DMS114 treated with DMSO at 0.1 percent for 48 hours (cell line): Measurements from ENCODE around the gene IL1RAPL1.

Experiments used
- DNase-seq: peaks from one replicate; lab custom pipeline; 2025; ENCODE audit not compliant: unreplicated experiment; lab: John Stamatoyannopoulos, UW

IL1RAPL1 gene

GRCh38 chrX:29388509-29388908, 801.3 kb downstream of the IL1RAPL1 start:
- DNase-seq: no peak

DNA sequence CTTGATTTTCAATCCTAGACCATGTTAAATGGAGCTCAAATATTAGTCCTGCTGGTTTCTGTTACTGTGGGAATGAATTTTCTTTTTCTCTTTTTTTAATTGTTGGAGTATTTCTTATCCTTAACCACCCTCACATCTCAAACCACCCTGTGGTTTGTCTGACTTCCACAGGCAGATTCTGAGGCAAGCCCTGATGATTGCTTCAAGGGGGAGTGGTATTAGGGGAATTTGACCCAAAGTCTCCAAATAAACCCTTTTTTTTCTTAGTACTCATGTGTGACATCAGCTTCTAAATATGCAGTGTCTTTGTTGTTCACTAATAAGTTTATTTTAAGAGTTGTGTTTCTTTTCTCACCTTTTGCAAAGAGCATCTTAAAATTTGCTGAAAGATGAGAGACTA, 810.3 kb downstream of the IL1RAPL1 start:
- DNase-seq: no peak

- DNase-seq: no peak
These were observed 820.1 kb downstream of the IL1RAPL1 start for GRCh38 chrX:29407357-29407756.

DNA sequence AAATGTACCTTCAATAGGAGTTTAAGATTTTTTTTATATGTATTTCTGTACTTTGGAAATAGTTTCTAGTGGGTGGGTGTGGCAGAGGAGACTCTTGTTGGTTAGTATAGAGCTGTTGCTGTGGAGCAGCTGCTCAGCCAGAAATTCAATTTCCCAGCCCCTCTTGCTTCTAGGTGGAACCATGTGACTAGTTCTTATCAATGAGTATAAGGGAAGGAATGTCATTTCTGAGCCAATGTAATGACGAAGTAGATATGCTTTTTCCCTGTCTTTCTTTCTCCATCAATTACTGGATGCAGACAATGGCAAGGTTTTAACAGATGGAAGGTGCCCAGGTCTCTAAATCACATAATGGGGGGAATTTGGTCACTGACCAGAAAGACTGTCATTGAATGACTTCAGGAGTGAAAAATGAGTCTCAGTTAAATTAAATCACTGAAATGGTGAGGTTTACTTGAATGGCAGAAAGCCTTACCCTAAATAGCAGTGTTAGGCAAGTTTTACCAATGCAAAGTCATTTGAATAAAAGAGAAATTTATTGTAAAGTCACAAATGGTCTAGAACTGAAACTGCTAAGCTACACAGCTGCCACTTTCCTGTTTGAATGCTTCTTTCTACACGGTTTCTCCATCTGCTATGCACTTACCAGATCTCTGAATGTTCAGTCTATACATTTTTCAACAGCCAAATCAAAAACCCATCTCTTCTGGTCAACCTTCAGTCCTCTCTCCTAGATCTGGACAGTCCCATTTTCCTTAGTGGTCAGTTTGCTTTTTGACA, 832.7 kb downstream of the IL1RAPL1 start:
- DNase-seq: no peak

DNA sequence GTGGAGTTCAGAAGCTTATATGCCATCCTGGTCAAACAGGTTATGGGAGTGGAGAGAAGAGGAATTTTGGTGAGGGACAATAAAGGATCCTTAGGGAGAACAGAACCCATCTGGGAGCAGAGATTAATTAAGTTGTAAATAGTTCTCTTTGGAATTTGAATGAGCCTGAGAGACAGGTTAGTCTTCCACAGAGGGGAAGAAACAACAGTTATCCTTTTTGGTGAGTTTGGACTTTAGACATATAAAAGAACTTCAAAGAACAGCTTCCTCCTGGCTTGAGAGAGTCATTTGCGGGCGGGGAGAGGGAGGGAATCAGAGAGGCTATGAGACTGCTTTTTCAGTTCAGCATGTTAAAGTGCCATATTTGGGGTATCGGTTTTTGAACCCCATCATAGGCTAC, 834.8 kb downstream of the IL1RAPL1 start:
- DNase-seq: no peak

GRCh38 chrX:29431895-29432294, 844.6 kb downstream of the IL1RAPL1 start:
- DNase-seq: no peak

- no peak for DNase-seq
These were observed 845.3 kb downstream of the IL1RAPL1 start for GRCh38 chrX:29432534-29432933.

DNA sequence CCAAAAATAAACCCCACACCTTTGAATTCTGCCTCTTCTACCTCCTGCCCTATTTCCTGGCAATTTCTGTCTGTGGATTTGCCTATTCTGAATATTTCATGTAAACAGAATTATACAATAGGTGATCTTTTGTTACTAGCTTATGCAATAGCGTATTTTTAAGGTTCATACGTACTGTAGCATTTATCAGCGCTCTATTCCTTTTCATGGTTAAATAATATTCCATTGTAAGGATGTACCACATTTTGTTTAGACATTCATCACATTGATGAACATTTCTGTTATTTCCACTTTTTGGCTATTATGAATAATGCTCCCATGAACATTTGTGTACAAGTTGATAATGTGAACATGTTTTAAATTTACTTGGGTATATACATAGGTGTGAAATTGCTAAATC, 847.7 kb downstream of the IL1RAPL1 start:
- no peak for DNase-seq

- DNase-seq: no peak
These were observed 848.1 kb downstream of the IL1RAPL1 start for GRCh38 chrX:29435396-29435795.

GRCh38 chrX:29447867-29448266, 860.6 kb downstream of the IL1RAPL1 start:
- DNase-seq: no peak

GRCh38 chrX:29453333-29453732, 866.1 kb downstream of the IL1RAPL1 start:
- no peak for DNase-seq

DNA sequence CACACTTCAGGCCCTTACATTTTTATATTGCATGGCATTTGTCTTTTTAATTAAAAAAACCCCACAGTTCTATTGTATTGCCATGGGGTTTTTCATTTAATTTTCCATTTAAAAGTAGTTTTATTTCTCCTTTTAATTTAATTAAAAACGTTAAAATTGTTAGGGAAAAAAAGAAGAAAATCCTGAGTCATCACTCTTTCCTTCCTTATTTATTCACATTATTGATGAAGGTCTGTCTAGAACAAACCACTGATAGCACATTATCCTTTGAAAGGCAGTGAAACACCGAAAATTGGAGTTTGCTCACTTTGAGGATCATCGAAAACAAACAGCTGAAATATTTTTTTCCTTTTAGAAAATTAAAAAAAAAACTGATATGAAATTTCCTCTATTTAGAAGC, 868.5 kb downstream of the IL1RAPL1 start:
- no peak for DNase-seq

DNA sequence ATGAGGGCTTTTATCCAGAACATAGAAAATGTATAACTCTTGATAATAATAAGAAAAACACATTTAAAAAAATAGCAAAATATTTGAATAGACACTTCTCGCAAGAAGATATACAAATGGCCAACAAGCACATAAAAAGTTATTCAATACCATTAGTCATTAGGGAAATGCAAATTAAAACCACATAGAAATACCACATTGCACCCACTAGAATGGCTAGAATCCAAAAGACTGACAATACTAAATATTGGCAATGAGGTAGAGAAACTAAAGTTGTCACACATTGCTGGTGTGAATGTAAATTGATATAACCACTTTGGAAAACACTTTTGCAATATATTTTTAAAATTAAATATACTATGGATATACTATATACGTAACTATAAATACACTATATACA, 873.8 kb downstream of the IL1RAPL1 start:
- DNase-seq: no peak

GRCh38 chrX:29466456-29466855, 879.2 kb downstream of the IL1RAPL1 start:
- no peak for DNase-seq

- no peak for DNase-seq
These were observed 881.8 kb downstream of the IL1RAPL1 start for GRCh38 chrX:29468911-29469494.

DNA sequence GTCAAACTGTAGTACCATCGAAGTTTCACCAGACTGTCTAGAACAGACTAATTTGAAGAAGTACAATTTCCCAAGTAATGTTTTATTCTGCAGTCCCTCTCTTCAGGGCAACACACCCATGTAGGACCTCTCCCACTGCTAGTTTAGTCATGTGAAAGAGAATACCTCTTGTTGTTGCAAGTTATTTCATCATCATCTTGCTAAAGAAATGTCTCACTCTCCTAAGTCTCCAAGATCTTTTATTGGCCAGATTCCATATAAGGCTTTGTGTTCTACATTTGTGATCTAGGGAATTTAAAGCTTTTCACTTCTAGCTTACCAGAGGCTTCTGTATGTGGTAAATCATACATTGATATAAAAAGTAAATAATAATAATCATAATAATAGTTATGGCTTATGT, 882.8 kb downstream of the IL1RAPL1 start:
- no peak for DNase-seq

DNA sequence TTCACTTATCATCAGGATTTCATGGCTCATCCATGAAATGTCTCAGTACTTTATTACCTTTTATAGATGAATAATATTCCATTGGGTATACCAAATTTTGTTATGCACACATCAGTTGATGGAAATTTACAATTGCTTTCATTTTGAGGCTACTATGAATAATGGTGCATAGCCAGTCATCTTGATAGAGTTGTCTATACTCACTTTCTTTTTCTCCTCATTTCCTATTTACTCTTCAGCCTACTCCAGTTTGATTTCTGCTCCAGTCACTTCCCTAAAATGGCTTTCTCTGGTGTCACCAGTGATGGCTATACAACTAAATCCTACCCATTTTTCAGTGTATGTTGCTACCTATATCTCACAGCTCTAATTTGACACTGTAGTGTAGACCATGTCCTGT, 884.6 kb downstream of the IL1RAPL1 start:
- no peak for DNase-seq

DNA sequence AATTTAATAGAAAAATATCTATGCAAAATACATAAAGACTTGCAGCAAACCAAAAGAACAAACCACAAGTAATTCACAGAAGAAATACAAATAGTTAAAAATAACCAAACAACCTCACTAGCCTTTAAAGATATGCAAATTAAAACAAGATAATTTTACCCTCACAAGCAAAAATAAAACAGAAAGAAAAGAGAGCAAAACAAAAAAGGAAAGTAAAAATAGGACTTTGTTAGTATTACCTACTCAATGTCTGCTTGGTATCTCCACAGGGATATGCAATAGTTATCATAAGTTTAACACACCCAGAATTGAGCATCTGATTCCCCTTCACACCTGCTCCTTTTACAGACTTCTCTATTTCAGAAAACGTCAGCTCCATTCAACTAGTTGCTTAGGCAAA, 890.6 kb downstream of the IL1RAPL1 start:
- no peak for DNase-seq

DNA sequence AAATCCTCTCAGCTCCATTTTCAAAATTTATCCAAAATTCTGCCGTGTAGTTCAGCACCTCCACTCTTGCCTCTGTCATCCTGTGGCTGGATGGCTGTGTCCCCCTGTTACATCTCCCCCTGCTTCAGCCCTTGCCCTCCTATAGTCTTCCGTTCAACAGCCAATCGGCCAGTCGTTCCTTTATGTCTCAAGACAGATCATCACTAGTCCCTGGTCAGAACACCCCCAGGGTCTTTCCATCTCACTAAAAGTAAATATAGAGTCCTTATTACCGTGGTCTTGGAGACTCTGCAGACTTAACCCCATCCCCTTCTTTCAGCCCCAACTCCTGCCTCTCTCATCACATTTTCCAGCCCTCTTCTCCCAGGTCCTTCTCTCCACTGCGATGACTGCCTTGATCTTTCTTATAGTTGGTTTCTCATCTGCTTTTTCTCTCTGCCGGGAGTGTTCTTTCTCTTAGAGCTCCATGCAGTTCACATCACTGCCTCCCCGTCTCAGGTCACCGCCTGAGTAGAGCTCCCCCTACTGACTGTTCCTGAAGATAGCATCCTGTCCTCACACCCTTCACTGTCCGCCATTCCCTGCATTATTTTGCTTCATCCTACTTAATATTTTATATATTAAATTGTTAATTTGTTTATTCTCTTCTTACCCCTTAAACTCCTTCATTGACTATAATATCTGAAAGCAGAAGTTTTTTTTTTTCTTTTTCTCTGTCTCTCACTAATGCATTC, 891.3 kb downstream of the IL1RAPL1 start:
- no peak for DNase-seq

DNA sequence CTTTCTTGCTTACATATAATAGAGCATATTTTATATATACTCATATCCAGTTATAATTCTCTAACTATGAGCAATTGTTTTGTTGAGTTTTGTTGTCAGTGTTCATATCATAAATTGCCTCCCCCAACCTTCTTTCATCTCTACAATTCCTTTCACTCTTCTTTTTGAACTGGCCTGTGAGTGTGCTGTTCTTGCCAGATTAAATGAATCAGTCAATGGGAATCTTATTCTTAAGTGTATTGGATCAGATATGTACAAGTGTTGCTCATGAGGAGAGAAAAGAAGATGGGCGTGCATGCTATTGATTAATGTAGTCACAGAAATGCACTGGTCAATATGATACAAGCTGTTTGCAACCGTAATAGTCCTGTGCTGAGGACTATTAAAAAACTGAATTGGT, 900.0 kb downstream of the IL1RAPL1 start:
- DNase-seq: no peak

- DNase-seq: no peak
These were observed 900.5 kb downstream of the IL1RAPL1 start for GRCh38 chrX:29487714-29488113.

GRCh38 chrX:29488919-29489318, 901.7 kb downstream of the IL1RAPL1 start:
- DNase-seq: no peak
